ENCODE results near the gene SETBP1. TPM values are rescaled to one million over a fixed set of nuclear protein-coding genes. Genes with fewer than 3 reads are reported as not detected.

The SETBP1 gene
- total RNA-seq, 1 experiment from 2014 or later, result 0.05 TPM

DNA sequence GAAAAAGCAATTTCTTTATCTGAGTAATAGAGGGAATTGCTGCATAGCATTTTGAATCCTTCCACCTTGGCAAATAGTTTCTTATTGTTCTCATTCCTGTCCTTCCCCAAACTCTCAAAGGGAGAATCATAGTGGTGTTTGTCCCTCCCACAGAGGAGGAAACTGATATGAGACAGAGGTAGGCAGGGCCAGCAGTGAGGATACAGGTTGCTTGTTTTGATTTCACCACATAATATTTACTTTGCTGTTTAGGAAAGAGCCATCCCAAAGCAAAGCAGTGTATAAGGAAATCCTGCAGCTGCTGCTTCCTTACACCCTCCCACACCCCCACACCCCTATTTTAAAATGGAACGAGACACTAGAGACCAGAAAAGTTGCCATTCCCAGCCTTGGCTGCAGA lies 195.3 kb downstream of the SETBP1 start:
- Histone ChIP-seq H3K79me2 (ENCODE audit: insufficient read depth, low read length) (no peaks in the 10 kb centered on the region), H3K4me1 (ENCODE audit: control insufficient read depth in 1 of 2, insufficient read depth in 2 of 2, low read length in 2 of 2) (no peaks in the 10 kb centered on the region), H3K27ac (ENCODE audit: low read depth, low read length) (no peak overlapping the region), H3K36me3 (ENCODE audit: control insufficient read depth in 1 of 2, insufficient read depth in 2 of 2, low read length in 2 of 2) (no peaks in the 10 kb centered on the region), H2AFZ (ENCODE audit: low read depth, low read length, poor library complexity, severe bottlenecking) (no peak overlapping the region), H3K9me3 (ENCODE audit: control insufficient read depth in 1 of 2, insufficient read depth in 1 of 2, low read depth in 1 of 2, low read length in 2 of 2) (peaks cover 27 to 42% of the 10 kb centered on the region in 2 experiments; a peak in 2 of 4 replicates), H3K27me3 (ENCODE audit: insufficient read depth, low read length) (no peaks in the 10 kb centered on the region), H3K4me3 (replicated peaks in 1 of 2; ENCODE audit: low read depth in 1 of 2, low read length in 2 of 2) (no peak overlapping the region), H3K9me2 (ENCODE audit: insufficient read depth) (no peaks in the 10 kb centered on the region), H3K9ac (ENCODE audit: low read length) (no peak overlapping the region), H3K4me2 (ENCODE audit: low read length) (no peak overlapping the region), H4K20me1 (ENCODE audit: insufficient read depth) (no peaks in the 10 kb centered on the region)
- TF ChIP-seq ATF3 (IDR thresholded peaks at IDR 0.05) (no peak), CEBPB (IDR thresholded peaks at IDR 0.05; ENCODE audit: low read depth) (no peak), ZFX (IDR thresholded peaks at IDR 0.05) (no peak), SP1 (IDR thresholded peaks at IDR 0.05; ENCODE audit: low read depth) (no peak), JUND (IDR thresholded peaks at IDR 0.05) (no peak), ZNF274 (IDR thresholded peaks at IDR 0.05; ENCODE audit: low read depth, low read length) (no peak), CTCF (IDR thresholded peaks at IDR 0.05 in 2 of 3, conservative IDR thresholded peaks at IDR 0.05 in 1 of 3; ENCODE audit: borderline replicate concordance in 1 of 3, insufficient read depth in 1 of 3, low read depth in 2 of 3, low read length in 2 of 3) (no peak), ELF1 (IDR thresholded peaks at IDR 0.05; ENCODE audit: borderline replicate concordance, low read depth) (no peak), REST (IDR thresholded peaks at IDR 0.05; ENCODE audit: low read depth) (no peak), CBX3 (IDR thresholded peaks at IDR 0.05; ENCODE audit: low read depth) (no peak), SIN3A (IDR thresholded peaks at IDR 0.05; ENCODE audit: low read depth) (no peak), YY1 (IDR thresholded peaks at IDR 0.05; ENCODE audit: extremely low read depth, insufficient replicate concordance, low read depth, low read length) (no peak), SRF (IDR thresholded peaks at IDR 0.05; ENCODE audit: low read depth) (no peak), EZH2 (IDR thresholded peaks at IDR 0.05) (no peak), FOSL1 (IDR thresholded peaks at IDR 0.05; ENCODE audit: low read depth) (no peak), POLR2A (IDR thresholded peaks at IDR 0.05; ENCODE audit: borderline replicate concordance, extremely low read depth, insufficient read depth, insufficient read length) (no peak), TCF7L2 (IDR thresholded peaks at IDR 0.05; ENCODE audit: borderline replicate concordance, extremely low read depth, insufficient read depth, insufficient read length) (no peak), MAX (IDR thresholded peaks at IDR 0.05) (no peak), RAD21 (IDR thresholded peaks at IDR 0.05; ENCODE audit: low read depth) (no peak)
- TF ChIP-seq, protein P1, sequence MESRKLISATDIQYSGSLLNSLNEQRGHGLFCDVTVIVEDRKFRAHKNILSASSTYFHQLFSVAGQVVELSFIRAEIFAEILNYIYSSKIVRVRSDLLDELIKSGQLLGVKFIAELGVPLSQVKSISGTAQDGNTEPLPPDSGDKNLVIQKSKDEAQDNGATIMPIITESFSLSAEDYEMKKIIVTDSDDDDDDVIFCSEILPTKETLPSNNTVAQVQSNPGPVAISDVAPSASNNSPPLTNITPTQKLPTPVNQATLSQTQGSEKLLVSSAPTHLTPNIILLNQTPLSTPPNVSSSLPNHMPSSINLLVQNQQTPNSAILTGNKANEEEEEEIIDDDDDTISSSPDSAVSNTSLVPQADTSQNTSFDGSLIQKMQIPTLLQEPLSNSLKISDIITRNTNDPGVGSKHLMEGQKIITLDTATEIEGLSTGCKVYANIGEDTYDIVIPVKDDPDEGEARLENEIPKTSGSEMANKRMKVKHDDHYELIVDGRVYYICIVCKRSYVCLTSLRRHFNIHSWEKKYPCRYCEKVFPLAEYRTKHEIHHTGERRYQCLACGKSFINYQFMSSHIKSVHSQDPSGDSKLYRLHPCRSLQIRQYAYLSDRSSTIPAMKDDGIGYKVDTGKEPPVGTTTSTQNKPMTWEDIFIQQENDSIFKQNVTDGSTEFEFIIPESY (IDR thresholded peaks at IDR 0.05; ENCODE audit: extremely low read depth, insufficient replicate concordance, low read length), result no peak
- CTCF ChIA-PET, result no interaction called here
- no TSS peak for BruUV-seq (replicated peaks)
- DNase-seq (ENCODE audit: low read depth, low spot score) (no peak), ATAC-seq (no peak)
- intact Hi-C loops (cut with micrococcal nuclease), result no loop called here
- RAD21 ChIA-PET (ENCODE audit: low non-redundant PET in 1 of 2, low total read pairs in 2 of 2, uncharacterized antibody in 2 of 2, unreplicated experiment in 2 of 2), result no interaction called here
- POLR2A ChIA-PET, result no interaction called here
